WERI-Rb-1 (cell line): ENCODE data around the gene SPTBN2.

Experiments
- DNase-seq: peaks from one replicate; pipeline ENCODE4 v3.0.0-alpha.2; 2020
- H3K27ac ChIP-seq: fragments of 250-450 bp; sonication (Bioruptor Pico); 2 replicates; pipeline ENCODE4 v1.5.1; 2020; ENCODE audit warnings: mild to moderate bottlenecking, moderate library complexity
- H3K27me3 ChIP-seq: fragments of 250-450 bp; sonication (Bioruptor Pico); 2 replicates; pipeline ENCODE4 v1.5.1; 2021; ENCODE audit warnings: mild to moderate bottlenecking, low read depth, moderate library complexity; ENCODE audit not compliant: insufficient read depth, severe bottlenecking
- H3K36me3 ChIP-seq: fragments of 250-450 bp; sonication (Bioruptor Pico); 2 replicates; pipeline ENCODE4 v1.5.1; 2020; ENCODE audit warnings: mild to moderate bottlenecking, moderate library complexity
- H3K4me3 ChIP-seq: 2 replicates; pipeline ENCODE4 v1.5.1; 2011; ENCODE audit warnings: low read depth, mild to moderate bottlenecking, control low read depth, low read length
- H3K9me3 ChIP-seq: fragments of 250-450 bp; sonication (Bioruptor Pico); 2 replicates; pipeline ENCODE4 v1.5.1; 2021; ENCODE audit warnings: mild to moderate bottlenecking, moderate library complexity; ENCODE audit not compliant: severe bottlenecking
- TF ChIP-seq, protein P1 (sequence below): IDR thresholded peaks from 2 replicates; pipeline ENCODE4 v1.5.1; 2011; ENCODE audit warnings: low read depth, mild to moderate bottlenecking, control low read depth, inconsistent platforms, low read length

The SPTBN2 gene

DNA sequence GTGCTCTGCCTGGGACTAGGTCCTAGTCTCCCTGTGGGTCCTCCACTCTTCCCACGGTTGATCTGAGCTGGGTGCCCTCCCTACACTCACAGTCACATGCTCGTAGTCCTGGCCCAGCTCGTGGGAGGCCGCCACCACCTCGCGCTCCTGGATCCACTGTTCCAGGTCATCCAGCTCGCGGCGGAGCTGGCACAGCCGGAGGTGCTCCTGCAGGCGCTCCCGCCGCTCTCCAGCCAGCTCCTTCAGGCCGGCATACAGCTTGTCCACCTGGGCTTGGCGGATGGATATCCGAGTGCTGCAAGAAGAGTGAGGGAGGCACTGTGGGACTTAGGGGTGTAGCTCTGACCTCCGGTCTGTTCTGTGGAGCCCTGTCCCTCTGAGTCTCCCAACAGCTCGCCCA is 36.6 kb downstream of the SPTBN2 start:
- TF ChIP-seq, protein P1, sequence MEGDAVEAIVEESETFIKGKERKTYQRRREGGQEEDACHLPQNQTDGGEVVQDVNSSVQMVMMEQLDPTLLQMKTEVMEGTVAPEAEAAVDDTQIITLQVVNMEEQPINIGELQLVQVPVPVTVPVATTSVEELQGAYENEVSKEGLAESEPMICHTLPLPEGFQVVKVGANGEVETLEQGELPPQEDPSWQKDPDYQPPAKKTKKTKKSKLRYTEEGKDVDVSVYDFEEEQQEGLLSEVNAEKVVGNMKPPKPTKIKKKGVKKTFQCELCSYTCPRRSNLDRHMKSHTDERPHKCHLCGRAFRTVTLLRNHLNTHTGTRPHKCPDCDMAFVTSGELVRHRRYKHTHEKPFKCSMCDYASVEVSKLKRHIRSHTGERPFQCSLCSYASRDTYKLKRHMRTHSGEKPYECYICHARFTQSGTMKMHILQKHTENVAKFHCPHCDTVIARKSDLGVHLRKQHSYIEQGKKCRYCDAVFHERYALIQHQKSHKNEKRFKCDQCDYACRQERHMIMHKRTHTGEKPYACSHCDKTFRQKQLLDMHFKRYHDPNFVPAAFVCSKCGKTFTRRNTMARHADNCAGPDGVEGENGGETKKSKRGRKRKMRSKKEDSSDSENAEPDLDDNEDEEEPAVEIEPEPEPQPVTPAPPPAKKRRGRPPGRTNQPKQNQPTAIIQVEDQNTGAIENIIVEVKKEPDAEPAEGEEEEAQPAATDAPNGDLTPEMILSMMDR, result no peak
- DNase-seq, result no peak
- Histone ChIP-seq H3K27me3 (no peaks in the 10 kb centered on the region), H3K4me3 (no peak overlapping the region), H3K36me3 (peaks cover 93% of the 10 kb centered on the region), H3K9me3 (no peaks in the 10 kb centered on the region), H3K27ac (no peak overlapping the region)

DNA sequence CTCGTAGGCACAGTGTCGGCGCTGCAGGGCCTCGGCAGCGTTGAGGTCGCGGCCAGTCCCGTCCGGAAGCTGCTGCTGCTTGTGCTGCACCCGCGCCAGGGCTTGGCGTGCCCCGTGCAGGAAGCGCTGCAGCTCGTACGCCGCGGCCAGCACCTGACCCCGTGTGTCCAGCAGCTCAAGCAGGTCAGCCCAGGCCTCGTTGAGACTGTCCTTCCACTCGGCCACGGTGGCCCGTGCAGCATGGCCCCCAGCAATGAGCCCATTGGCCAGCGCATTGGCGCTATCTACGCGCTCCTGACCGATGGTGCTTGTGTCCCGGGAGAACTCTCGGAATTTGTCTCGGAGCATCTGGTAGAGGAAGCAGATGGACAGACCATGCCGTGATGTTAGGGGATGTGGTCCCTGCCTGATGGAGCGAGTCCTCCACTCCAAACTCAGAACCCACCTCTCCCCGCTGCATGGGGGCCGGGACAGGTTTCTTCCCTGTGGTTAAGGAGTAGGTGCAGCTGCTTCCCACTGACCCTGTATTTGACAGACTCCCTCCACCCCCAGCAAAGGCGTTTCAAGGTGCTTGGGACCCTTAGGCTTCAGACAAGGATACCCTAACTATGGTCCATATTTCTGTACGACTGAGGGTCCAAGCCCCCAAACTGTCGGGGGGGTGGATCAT is 37.6 kb downstream of the SPTBN2 start:
- no peak for DNase-seq
- H3K36me3 ChIP-seq, result peaks cover 93% of the 10 kb centered on the region

DNA sequence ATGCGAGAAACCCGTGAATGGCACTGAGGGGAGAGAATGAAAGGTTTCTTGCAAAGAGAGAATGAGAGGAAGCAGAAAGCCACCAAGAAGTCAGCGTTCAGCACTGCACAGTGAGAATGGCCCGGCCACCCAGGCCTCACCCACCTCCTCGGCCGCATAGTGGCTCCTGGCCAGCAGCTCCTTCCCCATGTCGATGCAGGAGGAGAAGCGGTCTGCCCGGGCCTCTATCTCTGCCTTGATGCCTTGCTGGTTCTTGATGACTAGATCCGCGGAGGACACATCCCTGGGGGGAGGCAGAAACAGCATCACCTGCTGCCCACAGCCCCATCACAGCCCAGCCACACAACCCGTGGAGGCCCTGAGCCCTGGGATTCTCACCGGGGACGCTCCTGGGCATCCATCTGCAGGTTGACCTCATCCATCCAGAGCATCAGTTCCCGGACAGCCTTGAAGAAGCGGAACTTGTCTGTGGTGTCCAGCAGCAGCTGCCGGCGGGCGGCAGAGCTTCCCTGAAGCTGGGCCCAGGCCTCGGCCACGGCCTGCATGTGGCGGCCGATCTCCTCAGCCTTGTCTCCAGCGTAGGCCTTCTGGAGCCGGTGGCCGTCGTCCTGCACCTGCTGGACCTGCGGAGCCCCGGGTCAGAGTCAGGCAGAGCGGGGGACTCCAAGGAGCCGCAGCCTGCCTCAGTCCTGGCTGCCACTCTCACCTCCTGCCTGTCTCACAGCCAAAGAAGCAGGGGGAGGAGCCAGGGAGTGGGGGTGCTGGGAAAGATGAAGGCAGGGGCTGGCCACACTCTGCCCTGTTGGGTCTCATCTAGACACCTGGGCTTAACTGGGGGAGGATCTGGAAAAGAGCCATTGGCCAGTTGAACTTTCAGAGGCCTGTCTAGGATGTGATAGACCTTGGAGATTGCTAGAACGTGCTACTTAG is 39.1 kb downstream of the SPTBN2 start:
- Histone ChIP-seq H3K36me3 (peaks cover 86% of the 10 kb centered on the region), H3K4me3 (no peak overlapping the region), H3K9me3 (no peaks in the 10 kb centered on the region), H3K27me3 (no peaks in the 10 kb centered on the region), H3K27ac (no peak overlapping the region)
- DNase-seq, result no peak
- TF ChIP-seq, protein P1, result no peak

More for the DNA sequence above, 37.6 kb downstream of the SPTBN2 start:
- no peak overlapping the region for H3K27ac ChIP-seq
- no peak overlapping the region for H3K4me3 ChIP-seq
- no peaks in the 10 kb centered on the region for H3K9me3 ChIP-seq
- no peaks in the 10 kb centered on the region for H3K27me3 ChIP-seq
- TF ChIP-seq, protein P1, result no peak

DNA sequence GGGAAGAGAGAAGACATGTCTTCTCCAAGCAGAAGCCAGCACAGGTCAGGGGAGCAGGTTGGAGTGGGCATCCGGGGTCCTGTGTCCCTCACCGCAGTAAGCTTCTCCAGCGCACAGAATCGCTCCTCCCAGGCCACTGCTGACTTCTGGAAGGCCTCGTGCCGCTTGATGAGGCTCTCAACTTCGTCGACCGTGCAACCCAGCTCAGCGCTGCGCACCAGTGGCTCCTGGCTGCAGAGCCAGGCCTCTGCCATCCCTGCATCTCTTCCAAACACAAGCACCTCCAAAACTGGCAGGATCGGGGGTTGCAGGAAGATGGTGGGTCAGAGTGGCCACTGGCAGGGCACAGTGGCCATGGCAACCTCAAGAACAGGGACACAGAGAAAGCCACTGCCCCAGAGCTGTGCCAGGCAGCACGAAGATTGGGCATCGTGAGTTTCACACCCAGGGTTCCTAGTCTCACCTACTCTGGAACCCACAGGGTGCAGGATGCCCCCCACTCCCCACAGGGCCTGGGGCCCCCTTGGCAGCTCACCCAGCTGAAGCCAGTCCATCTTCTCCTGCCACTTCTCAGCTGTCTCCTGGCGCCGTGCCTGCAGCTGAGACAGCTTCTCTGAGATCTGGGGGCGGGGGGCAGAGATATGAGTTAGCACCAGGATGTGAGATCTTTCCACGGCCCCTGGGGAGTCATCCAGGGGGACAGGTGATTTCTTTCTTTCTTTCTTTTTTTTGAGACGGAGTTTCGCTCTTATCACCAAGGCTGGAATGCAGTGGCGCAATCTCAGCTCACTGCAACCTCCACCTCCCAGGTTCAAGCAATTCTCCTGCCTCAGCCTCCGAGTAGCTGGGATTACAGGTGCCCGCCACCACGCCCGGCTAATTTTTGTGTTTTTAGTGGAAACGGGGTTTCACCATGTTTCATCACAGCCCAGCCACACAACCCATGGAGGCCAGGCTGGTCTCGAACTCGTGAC is 40.2 kb downstream of the SPTBN2 start:
- H3K27me3 ChIP-seq, result no peaks in the 10 kb centered on the region
- DNase-seq, result no peak
- no peak overlapping the region for H3K27ac ChIP-seq
- TF ChIP-seq, protein P1, result no peak
- peaks cover 83% of the 10 kb centered on the region for H3K36me3 ChIP-seq
- no peaks in the 10 kb centered on the region for H3K9me3 ChIP-seq
- no peak overlapping the region for H3K4me3 ChIP-seq

DNA sequence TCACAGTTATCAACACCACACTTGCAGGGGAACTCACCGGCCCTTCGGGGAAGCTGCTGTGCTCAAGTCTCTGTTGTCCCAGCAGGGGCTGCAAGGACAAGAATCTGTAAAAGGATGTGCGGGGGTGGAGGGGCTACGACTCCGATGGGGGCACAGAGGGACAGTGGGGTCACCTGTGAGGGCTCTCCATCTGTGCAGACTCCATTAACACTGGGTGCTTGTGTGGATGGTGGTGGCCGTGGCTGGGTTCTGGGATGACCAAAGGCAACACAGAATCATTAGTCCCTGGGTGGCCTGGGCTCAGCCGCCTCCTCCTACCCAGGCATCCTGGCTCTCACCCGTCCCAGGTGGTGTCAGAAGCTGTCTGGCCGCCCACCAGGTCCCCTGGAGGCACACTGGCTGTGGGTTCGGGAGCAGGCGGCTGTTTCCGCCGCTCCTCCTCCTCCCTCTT is 41.2 kb downstream of the SPTBN2 start:
- Histone ChIP-seq H3K27me3 (no peaks in the 10 kb centered on the region), H3K9me3 (no peaks in the 10 kb centered on the region), H3K36me3 (peaks cover 73% of the 10 kb centered on the region), H3K4me3 (no peak overlapping the region), H3K27ac (no peak overlapping the region)
- TF ChIP-seq, protein P1, result no peak
- DNase-seq, result no peak
